Upper lobe of left lung (tissue), 6 donors: ENCODE data around the gene NR5A1. TPM values are rescaled to one million over a fixed set of nuclear protein-coding genes. Genes with fewer than 3 reads are reported as not detected.

Source experiments
- ATAC-seq, 2 donors: fragments of 200-7000 bp; cut with Tn5 transposase; one replicate each; pipeline ENCODE4 v1.9.1; 2022; ENCODE audit warnings: mild to moderate bottlenecking in 2 of 2, moderate library complexity in 2 of 2; ENCODE audit not compliant: low FRiP score in 2 of 2
- DNase-seq, 2 donors: peaks; one replicate each; pipeline ENCODE4 v3.0.0-alpha.2; 2019 to 2020
- H3K27ac ChIP-seq, 4 donors: fragments of 200-600 bp; sonication (generic); one replicate each; pipeline ENCODE4 v1.5.1; 2016 to 2019
- H3K27me3 ChIP-seq, 4 donors: fragments of 200-600 bp; sonication (generic); one replicate each; pipeline ENCODE4 v1.5.1; 2017 to 2019
- H3K36me3 ChIP-seq, 4 donors: fragments of 200-600 bp; sonication (generic); one replicate each; pipeline ENCODE4 v1.5.1; 2016 to 2019
- H3K4me1 ChIP-seq, 4 donors: fragments of 200-600 bp; sonication (generic); one replicate each; pipeline ENCODE4 v1.5.1; 2018 to 2019
- H3K4me3 ChIP-seq, 4 donors: fragments of 200-600 bp; sonication (generic); one replicate each; pipeline ENCODE4 v1.5.1; 2017 to 2019; ENCODE audit warnings: mild to moderate bottlenecking in 2 of 4, moderate library complexity in 1 of 4
- H3K9me3 ChIP-seq, 4 donors: fragments of 200-600 bp; sonication (generic); one replicate each; pipeline ENCODE4 v1.5.1; 2018 to 2019
- CTCF ChIP-seq, 6 experiments: fragments of 450-650 bp in 4 of 6; fragments of 200-600 bp in 2 of 6; sonication (generic) in 2 of 6; IDR thresholded peaks; one replicate each; pipeline ENCODE4 v1.5.1; 2016 to 2019; ENCODE audit warnings: antibody characterized with exemption in 6 of 6
- EP300 ChIP-seq, 4 donors: sonication (generic); formaldehyde crosslinking; IDR thresholded peaks; one replicate each; pipeline ENCODE4 v1.5.1; 2017; ENCODE audit warnings: antibody characterized with exemption in 4 of 4, control low read depth in 2 of 4
- POLR2A ChIP-seq, 4 donors: fragments of 450-650 bp; IDR thresholded peaks; one replicate each; pipeline ENCODE4 v1.5.1; 2016 to 2017; ENCODE audit warnings: antibody characterized with exemption in 4 of 4, mild to moderate bottlenecking in 2 of 4
- POLR2AphosphoS5 ChIP-seq, 2 donors: sonication (generic); formaldehyde crosslinking; IDR thresholded peaks; one replicate each; pipeline ENCODE4 v1.5.1; 2017; ENCODE audit warnings: antibody characterized with exemption in 2 of 2
- WGBS, 2 donors: methylation state at CpG; one replicate each; pipeline ENCODE4 v1.1.5; 2017 to 2018; 5-methylcytosine and 5-hydroxymethylcytosine counted together
- total RNA-seq, 6 donors: library from RNA; depleted of rRNA in 4 of 6; stranded (reverse); fragments of >200 nt in 4 of 6; gene quantifications; one replicate each; pipeline versions ENCODE4 v1.1.0 to v1.2.1, GENCODE V29; 2016 to 2021
- donor health status: DM: no; HTN: no; CAD: no; lungs with moderate emphysema.
- donor health status: DM: no; HTN: yes; CAD: no; lungs with severe emphysema.

NR5A1 gene
- total RNA-seq, 6 donors from 2014 or later, result 0.30 to 0.49 TPM; not detected in 4

DNA sequence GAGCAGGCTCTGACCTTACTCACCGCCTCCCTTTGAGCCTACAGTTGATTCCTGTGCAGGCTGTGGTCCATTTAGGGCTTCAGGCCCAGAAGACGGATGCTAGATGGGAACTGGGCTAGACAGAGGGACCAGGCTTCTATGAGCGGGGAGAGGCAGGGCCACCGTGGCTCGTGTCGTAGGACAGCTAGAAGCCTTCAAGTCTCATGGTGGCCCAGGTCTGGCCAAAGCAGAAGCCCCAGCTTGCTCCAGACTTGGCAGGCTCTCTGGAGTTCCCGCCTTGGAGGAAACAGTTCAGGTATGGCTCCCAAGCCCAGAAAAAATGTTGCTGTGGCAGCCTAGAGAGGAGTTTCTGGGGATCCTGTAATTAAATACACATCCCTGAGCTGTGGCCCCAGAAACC is 10.9 kb upstream of the NR5A1 start:
- 90 to 96% methylated on average over 3 to 7 of the region's 7 CpGs for WGBS, 2 donors
- ATAC-seq (no peak), DNase-seq (no peak)
- Histone ChIP-seq H3K36me3 (no peaks in the 10 kb centered on the region), H3K27me3 (no peaks in the 10 kb centered on the region), H3K4me1 (peaks cover 0 to 8% (median 4%) of the 10 kb centered on the region in 4 donors), H3K4me3 (no peak overlapping the region), H3K9me3 (no peaks in the 10 kb centered on the region), H3K27ac (no peak overlapping the region)
- TF ChIP-seq CTCF (IDR thresholded peaks at IDR 0.05), result no peak
- no peak for TF ChIP-seq EP300 (IDR thresholded peaks at IDR 0.05)

DNA sequence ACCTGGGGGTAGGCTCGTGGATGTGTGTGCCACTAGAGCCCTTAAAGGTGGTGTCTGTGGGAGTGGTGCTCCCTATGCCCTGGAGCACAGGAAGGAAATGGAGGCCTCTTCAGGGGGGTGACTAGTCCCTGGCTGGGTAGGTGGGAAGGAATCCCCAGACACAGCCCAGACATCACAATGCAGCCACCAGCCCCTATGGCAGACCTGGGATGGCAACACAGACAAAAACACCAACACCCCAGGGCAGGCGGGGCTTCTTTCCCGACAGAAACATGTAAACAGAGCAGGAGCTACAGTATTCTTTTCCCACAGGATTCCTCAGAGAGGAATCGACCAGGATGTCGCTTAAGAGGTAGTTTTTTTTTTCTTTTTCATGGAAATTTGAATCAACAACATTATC is 10.4 kb upstream of the NR5A1 start:
- no peak overlapping the region for H3K4me3 ChIP-seq
- no peak overlapping the region for H3K27ac ChIP-seq
- H3K4me1 ChIP-seq, result peaks cover 1 to 13% (median 7%) of the 10 kb centered on the region in 4 donors
- H3K36me3 ChIP-seq, result no peaks in the 10 kb centered on the region
- TF ChIP-seq POLR2A (IDR thresholded peaks at IDR 0.05) (no peak), CTCF (IDR thresholded peaks at IDR 0.05) (no peak), POLR2AphosphoS5 (IDR thresholded peaks at IDR 0.05) (no peak), EP300 (IDR thresholded peaks at IDR 0.05) (no peak)
- DNase-seq (no peak), ATAC-seq (no peak)
- no peaks in the 10 kb centered on the region for H3K9me3 ChIP-seq
- WGBS, 2 donors, result 68 to 82% methylated on average over 4 to 5 of the region's 5 CpGs
- H3K27me3 ChIP-seq, result no peaks in the 10 kb centered on the region

GRCh38 chr9:124514874-124515273 is 7.7 kb upstream of the NR5A1 start:
- H3K27me3 ChIP-seq, result no peaks in the 10 kb centered on the region
- no peak overlapping the region for H3K27ac ChIP-seq
- TF ChIP-seq EP300 (IDR thresholded peaks at IDR 0.05) (no peak), POLR2AphosphoS5 (IDR thresholded peaks at IDR 0.05) (no peak), POLR2A (IDR thresholded peaks at IDR 0.05) (no peak), CTCF (IDR thresholded peaks at IDR 0.05) (no peak)
- H3K9me3 ChIP-seq, result no peaks in the 10 kb centered on the region
- no peaks in the 10 kb centered on the region for H3K36me3 ChIP-seq
- H3K4me3 ChIP-seq, result no peak overlapping the region
- ATAC-seq, result no peak
- peaks cover 8 to 20% (median 18%) of the 10 kb centered on the region in 4 donors for H3K4me1 ChIP-seq
- DNase-seq, result no peak
- WGBS, 2 donors, result 77 to 87% methylated on average over 5 of the region's 5 CpGs

DNA sequence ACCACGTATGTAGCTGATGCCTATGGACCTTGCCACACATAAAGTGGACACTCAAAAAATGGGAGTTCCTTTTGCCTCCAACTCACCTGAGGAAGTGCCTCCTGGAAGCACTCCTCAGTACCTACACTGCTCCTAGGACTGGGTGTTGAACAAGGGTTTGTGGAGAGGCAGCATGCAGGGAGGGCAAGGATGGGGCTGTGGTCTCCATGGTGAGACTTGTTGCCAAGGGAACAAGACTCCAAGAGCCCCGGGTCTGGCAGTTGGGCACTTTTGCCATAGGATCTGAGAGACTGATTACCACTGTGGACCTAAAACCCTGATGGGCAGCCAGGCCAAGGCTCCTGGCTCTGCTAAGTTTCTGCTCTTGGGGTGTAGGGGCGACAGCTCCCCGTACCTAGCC is 6.9 kb upstream of the NR5A1 start:
- ATAC-seq, result no peak
- Histone ChIP-seq H3K27ac (no peak overlapping the region), H3K27me3 (no peaks in the 10 kb centered on the region), H3K9me3 (no peaks in the 10 kb centered on the region), H3K36me3 (no peaks in the 10 kb centered on the region), H3K4me1 (peaks cover 8 to 20% (median 18%) of the 10 kb centered on the region in 4 donors), H3K4me3 (no peak overlapping the region)
- TF ChIP-seq POLR2A (IDR thresholded peaks at IDR 0.05) (no peak), EP300 (IDR thresholded peaks at IDR 0.05) (no peak), CTCF (IDR thresholded peaks at IDR 0.05) (no peak), POLR2AphosphoS5 (IDR thresholded peaks at IDR 0.05) (no peak)
- DNase-seq, result no peak
- WGBS, 2 donors, result 79 to 89% methylated on average over 4 of the region's 4 CpGs

GRCh38 chr9:124513376-124513994 is 6.3 kb upstream of the NR5A1 start:
- TF ChIP-seq CTCF (IDR thresholded peaks at IDR 0.05), result no peak
- no peak for TF ChIP-seq EP300 (IDR thresholded peaks at IDR 0.05)
- no peak for TF ChIP-seq POLR2AphosphoS5 (IDR thresholded peaks at IDR 0.05)
- no peak for TF ChIP-seq POLR2A (IDR thresholded peaks at IDR 0.05)
- ATAC-seq, result no peak
- no peaks in the 10 kb centered on the region for H3K9me3 ChIP-seq
- H3K27ac ChIP-seq, result no peak overlapping the region
- H3K4me1 ChIP-seq, result peaks cover 8 to 20% (median 18%) of the 10 kb centered on the region in 4 donors
- no peaks in the 10 kb centered on the region for H3K27me3 ChIP-seq
- WGBS, 2 donors, result 28 to 82% methylated on average over 1 to 5 of the region's 5 CpGs
- no peak for DNase-seq
- no peak overlapping the region for H3K4me3 ChIP-seq
- no peaks in the 10 kb centered on the region for H3K36me3 ChIP-seq
